Measurements from ENCODE around the gene ELP1. TPM values are rescaled to one million over a fixed set of nuclear protein-coding genes. Genes with fewer than 3 reads are reported as not detected.

The ELP1 gene
- total and polyA plus RNA-seq, 2 experiments from 2014 or later = 9.1 to 46.3 TPM

- TF ChIP-seq ZNF462 (CRISPR knock-in tag; IDR thresholded peaks at IDR 0.05) (no peak), POLR2AphosphoS5 (IDR thresholded peaks at IDR 0.05; ENCODE audit: low read depth) (no peak), EZH2phosphoT487 (IDR thresholded peaks at IDR 0.05; ENCODE audit: unreplicated experiment) (no peak), EZH2 (IDR thresholded peaks at IDR 0.05; ENCODE audit: low read depth, unreplicated experiment) (no peak)
These were observed 26.4 kb upstream of the ELP1 start (continued) for GRCh38 chr9:108960331-108960730.

DNA sequence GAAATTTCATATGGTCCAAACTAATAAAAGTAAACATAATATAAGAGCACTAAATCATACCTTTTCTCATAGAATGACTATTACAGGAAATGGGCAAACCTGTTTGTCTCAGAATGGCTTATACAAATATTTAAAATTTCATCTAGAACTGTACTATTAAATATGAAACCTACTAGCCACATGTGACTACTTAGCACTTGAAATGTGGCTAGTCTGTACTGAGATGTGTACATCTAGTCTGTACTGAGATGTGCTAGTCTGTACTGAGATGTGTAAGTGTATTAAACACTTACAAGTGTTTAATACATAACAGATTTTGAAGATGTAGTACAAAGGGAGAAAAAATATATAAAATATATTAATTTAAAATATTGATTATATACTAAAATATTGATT is 22.7 kb upstream of the ELP1 start:
- no peak overlapping the region for H3K27ac ChIP-seq (ENCODE audit: low read depth)
- Mint-ChIP-seq H3K27me3 (ENCODE audit: insufficient read depth, low read depth, poor library complexity) (no peaks in the 10 kb centered on the region), H3K36me3 (ENCODE audit: low read depth) (peaks cover 3% of the 10 kb centered on the region; the same call in 1 of the 3 replicates), H3K9me3 (no peaks in the 10 kb centered on the region), H3K4me1 (no peaks in the 10 kb centered on the region), H3K4me3 (no peak overlapping the region), H3K27ac (no peak overlapping the region)
- H3K36me3 ChIP-seq (ENCODE audit: insufficient read depth) = no peaks in the 10 kb centered on the region
- DNase-seq (ENCODE audit: low spot score) (no peak), ATAC-seq (no peak)
- H3K4me2 ChIP-seq = no peak overlapping the region
- no peaks in the 10 kb centered on the region for H3K27me3 ChIP-seq (ENCODE audit: insufficient read depth)
- no peaks in the 10 kb centered on the region for H3F3A ChIP-seq (replicated peaks; ENCODE audit: low read depth)
- H3K9me2 ChIP-seq (ENCODE audit: insufficient read depth) = no peaks in the 10 kb centered on the region
- no peak overlapping the region for H3K4me3 ChIP-seq
- no peaks in the 10 kb centered on the region for H3K4me1 ChIP-seq (ENCODE audit: insufficient read depth)
- H3K79me2 ChIP-seq (replicated peaks; ENCODE audit: insufficient read depth) = no peaks in the 10 kb centered on the region
- H4K20me1 ChIP-seq (replicated peaks; ENCODE audit: insufficient read depth) = peaks cover 8% of the 10 kb centered on the region
- no peak overlapping the region for H2AFZ ChIP-seq
- no peak for TF ChIP-seq STAT1 (IDR thresholded peaks at IDR 0.05; ENCODE audit: unreplicated experiment)
- no peak for TF ChIP-seq EZH2 (IDR thresholded peaks at IDR 0.05; ENCODE audit: low read depth, unreplicated experiment)
- TF ChIP-seq REST (IDR thresholded peaks at IDR 0.05; ENCODE audit: unreplicated experiment) = no peak
- no peak for TF ChIP-seq CREB1 (CRISPR knock-in tag; IDR thresholded peaks at IDR 0.05; ENCODE audit: low read depth)
- TF ChIP-seq, protein P1, sequence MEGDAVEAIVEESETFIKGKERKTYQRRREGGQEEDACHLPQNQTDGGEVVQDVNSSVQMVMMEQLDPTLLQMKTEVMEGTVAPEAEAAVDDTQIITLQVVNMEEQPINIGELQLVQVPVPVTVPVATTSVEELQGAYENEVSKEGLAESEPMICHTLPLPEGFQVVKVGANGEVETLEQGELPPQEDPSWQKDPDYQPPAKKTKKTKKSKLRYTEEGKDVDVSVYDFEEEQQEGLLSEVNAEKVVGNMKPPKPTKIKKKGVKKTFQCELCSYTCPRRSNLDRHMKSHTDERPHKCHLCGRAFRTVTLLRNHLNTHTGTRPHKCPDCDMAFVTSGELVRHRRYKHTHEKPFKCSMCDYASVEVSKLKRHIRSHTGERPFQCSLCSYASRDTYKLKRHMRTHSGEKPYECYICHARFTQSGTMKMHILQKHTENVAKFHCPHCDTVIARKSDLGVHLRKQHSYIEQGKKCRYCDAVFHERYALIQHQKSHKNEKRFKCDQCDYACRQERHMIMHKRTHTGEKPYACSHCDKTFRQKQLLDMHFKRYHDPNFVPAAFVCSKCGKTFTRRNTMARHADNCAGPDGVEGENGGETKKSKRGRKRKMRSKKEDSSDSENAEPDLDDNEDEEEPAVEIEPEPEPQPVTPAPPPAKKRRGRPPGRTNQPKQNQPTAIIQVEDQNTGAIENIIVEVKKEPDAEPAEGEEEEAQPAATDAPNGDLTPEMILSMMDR (conservative IDR thresholded peaks at IDR 0.05; ENCODE audit: low read depth in 2 of 2) = no peak
- no peak for TF ChIP-seq ZNF114 (CRISPR knock-in tag; IDR thresholded peaks at IDR 0.05)
- no peak for TF ChIP-seq ZNF331 (CRISPR knock-in tag; IDR thresholded peaks at IDR 0.05; ENCODE audit: low read depth)
- no peak for TF ChIP-seq NANOG (IDR thresholded peaks at IDR 0.05; ENCODE audit: borderline replicate concordance)

All from GM23338 (cell line).